IPS DF 6.9 (cell line): ENCODE data around the gene DBT.
A peak's percentile ranks its signal among the peaks of the same experiment; 100 is the strongest.
"Not testable (repeated sequence)": the region's sequence is repeated elsewhere in the genome, so short reads cannot be mapped to it uniquely, and the experiment has no call there.

Experiments
- DNase-seq: peaks from one replicate; pipeline ENCODE4 v3.0.0-alpha.2; 2013; ENCODE audit warnings: low read depth, low spot score
- H3K27ac ChIP-seq: one replicate; pipeline ENCODE4 v1.5.1; 2013; ENCODE audit warnings: low read length, control low read depth
- H3K27me3 ChIP-seq: 2 replicates; pipeline ENCODE4 v1.6.1; 2013; ENCODE audit warnings: mild to moderate bottlenecking, low read length; ENCODE audit not compliant: control insufficient read depth, insufficient read depth
- H3K36me3 ChIP-seq: 2 replicates; pipeline ENCODE4 v1.6.1; 2013; ENCODE audit warnings: low read length; ENCODE audit not compliant: control insufficient read depth, insufficient read depth
- H3K4me1 ChIP-seq: 2 replicates; pipeline ENCODE4 v1.6.1; 2013; ENCODE audit warnings: low read length; ENCODE audit not compliant: control insufficient read depth, insufficient read depth
- H3K4me3 ChIP-seq: 2 replicates; pipeline ENCODE4 v1.5.1; 2013; ENCODE audit warnings: mild to moderate bottlenecking, low read length
- H3K9me3 ChIP-seq: 2 replicates; pipeline ENCODE4 v1.6.1; 2013; ENCODE audit warnings: low read length, inconsistent platforms; ENCODE audit not compliant: control insufficient read depth, insufficient read depth
- WGBS: extraction: QIAGEN DNeasy Blood & Tissue Kit; methylation state at CpG from one replicate; pipeline ENCODE4 v1.1.7; 2013; ENCODE audit warnings: mixed read lengths, missing lambda C conversion rate; ENCODE audit not compliant: insufficient read length, insufficient coverage; 5-methylcytosine and 5-hydroxymethylcytosine counted together

Gene DBT

DNA sequence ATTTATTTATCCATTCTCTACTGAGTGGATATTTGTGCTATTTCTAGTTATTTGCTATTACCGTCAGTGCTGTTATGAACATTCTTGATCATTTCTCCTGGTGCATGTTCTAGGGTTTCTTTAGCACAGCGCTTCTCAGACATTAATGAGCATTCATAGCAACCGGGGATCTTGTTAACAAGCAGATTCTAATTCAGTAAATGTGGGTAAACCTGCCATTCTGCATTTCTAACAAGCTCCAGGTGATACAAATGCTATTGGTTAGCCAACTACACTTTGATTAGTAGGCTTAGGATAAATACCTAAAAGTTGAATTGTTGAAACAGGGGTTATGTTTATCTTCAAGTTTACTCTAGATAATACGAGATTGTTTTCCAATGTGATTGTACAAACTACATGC is 3.3 kb upstream of the DBT start:
- Histone ChIP-seq H3K27me3 (no peaks in the 10 kb centered on the region), H3K4me3 (no peak overlapping the region), H3K4me1 (no peaks in the 10 kb centered on the region), H3K36me3 (no peaks in the 10 kb centered on the region), H3K9me3 (no peaks in the 10 kb centered on the region), H3K27ac (no peak overlapping the region)
- WGBS = no CpG with 5 or more reads among the region's 4 CpGs
- no peak for DNase-seq

DNA sequence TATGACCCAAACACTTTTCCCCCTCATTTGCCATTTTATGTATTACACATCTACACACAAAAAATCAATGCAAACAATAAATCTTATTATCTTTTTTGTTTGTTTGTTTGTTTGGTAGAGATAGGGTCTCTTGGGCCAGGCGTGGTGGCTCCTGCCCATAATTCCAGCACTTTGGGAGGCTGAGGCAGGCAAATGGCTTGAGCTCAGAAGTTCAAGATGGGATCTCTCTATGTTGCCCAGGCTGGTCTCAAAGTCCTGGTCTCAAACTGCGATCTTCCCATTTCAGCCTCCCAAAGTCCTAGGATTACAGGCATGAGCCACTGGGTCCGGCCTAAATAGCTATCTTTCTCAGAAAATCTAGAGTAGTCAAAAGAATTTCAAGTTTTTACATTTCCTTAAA is 1.2 kb upstream of the DBT start:
- Histone ChIP-seq H3K36me3 (no peaks in the 10 kb centered on the region), H3K27ac (no peak overlapping the region), H3K27me3 (no peaks in the 10 kb centered on the region), H3K4me1 (no peaks in the 10 kb centered on the region), H3K4me3 (no peak overlapping the region), H3K9me3 (no peaks in the 10 kb centered on the region)
- DNase-seq = no peak
- WGBS = no CpG with 5 or more reads among the region's 3 CpGs

DNA sequence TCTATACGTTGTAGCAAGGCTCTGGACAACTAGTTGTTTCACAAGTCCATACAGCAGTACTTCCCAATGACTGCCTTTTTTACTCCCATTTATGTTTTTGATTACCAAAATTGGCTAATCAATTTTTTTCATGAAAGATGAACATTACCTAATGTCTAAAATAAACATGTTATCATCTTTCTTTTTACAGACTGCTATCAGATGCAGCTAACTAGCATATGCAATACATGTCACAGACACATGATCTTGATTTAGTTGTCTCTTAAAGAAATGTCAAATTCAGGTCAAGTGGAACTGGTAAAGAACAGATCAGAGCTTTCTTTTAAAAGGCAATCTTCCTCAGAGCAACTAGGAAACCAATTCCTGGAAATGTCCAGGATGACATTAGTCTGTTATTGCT is 630 bp upstream of the DBT start:
- WGBS = no CpG with 5 or more reads among the region's 1 CpG
- Histone ChIP-seq H3K9me3 (no peaks in the 10 kb centered on the region), H3K27me3 (no peaks in the 10 kb centered on the region), H3K4me3 (no peak overlapping the region), H3K36me3 (no peaks in the 10 kb centered on the region), H3K27ac (no peak overlapping the region), H3K4me1 (no peaks in the 10 kb centered on the region)
- DNase-seq = no peak

DNA sequence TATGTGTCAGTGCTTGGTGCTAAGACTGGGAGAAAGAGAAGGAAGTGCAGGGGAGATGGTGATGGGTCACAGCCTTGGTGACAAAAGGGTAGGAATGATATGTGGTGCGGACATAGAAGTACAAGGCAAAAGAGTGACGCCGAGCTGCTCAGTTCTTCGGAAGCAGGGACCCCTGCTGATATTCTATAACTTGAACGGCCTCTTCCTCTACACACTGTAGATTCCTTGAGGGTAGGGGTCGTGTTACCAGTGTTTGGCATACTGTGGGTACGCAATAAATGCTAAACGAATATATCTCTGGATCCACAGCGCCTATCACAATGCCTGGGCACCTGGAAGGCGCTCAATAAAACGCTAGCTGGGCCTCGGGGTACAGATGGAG is 488 bp downstream of the DBT start:
- no peak for DNase-seq
- Histone ChIP-seq H3K4me3 (peak overlapping the region; percentile 96), H3K27me3 (no peaks in the 10 kb centered on the region), H3K9me3 (no peaks in the 10 kb centered on the region), H3K27ac (no peak overlapping the region), H3K36me3 (no peaks in the 10 kb centered on the region), H3K4me1 (no peaks in the 10 kb centered on the region)
- no CpG with 5 or more reads among the region's 12 CpGs for WGBS

DNA sequence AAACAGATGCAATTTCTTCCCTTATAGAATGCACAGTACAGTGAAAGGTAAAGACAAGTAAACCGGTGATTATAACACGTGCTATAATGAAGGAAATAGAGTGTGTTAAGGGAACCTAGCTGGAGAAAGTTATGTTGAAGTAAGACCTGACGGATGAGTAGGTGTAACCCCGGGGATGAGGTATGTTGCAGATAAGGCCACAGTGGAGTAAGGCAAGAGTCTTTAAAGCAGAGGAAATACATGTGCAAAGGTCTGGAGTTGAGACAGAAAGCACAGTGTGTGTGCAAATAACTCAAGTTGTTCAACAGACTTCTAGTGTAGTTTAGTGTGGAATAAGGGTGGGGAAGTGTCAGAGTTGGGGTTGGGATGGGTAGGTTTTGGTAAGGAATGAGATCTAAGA is 2.9 kb downstream of the DBT start:
- H3K27ac ChIP-seq = no peak overlapping the region
- no CpG with 5 or more reads among the region's 4 CpGs for WGBS
- no peaks in the 10 kb centered on the region for H3K27me3 ChIP-seq
- no peak overlapping the region for H3K4me3 ChIP-seq
- DNase-seq = no peak
- no peaks in the 10 kb centered on the region for H3K9me3 ChIP-seq
- H3K4me1 ChIP-seq = no peaks in the 10 kb centered on the region
- H3K36me3 ChIP-seq = no peaks in the 10 kb centered on the region

DNA sequence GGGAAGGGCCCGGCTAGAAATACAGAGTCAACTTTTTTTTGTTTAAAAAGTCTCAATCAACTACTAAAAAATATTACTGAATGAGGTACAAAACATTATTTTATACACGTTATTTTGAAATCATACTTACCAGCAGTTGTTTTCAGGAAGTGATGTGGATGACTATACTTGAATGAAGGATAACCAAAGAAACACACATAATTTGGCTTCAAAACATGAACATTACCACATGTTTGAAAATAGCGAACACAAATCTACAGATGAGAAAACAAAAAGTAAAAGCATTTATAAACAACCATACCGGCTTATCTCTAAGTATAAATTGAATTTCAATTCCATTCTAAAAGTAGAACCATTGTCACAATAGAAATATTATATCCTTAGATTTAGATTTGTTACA is 9.0 kb downstream of the DBT start:
- H3K9me3 ChIP-seq = no peaks in the 10 kb centered on the region
- no CpG with 5 or more reads among the region's 4 CpGs for WGBS
- H3K27me3 ChIP-seq = no peaks in the 10 kb centered on the region
- no peaks in the 10 kb centered on the region for H3K4me1 ChIP-seq
- no peak overlapping the region for H3K4me3 ChIP-seq
- H3K36me3 ChIP-seq = no peaks in the 10 kb centered on the region
- DNase-seq = no peak
- H3K27ac ChIP-seq = no peak overlapping the region

DNA sequence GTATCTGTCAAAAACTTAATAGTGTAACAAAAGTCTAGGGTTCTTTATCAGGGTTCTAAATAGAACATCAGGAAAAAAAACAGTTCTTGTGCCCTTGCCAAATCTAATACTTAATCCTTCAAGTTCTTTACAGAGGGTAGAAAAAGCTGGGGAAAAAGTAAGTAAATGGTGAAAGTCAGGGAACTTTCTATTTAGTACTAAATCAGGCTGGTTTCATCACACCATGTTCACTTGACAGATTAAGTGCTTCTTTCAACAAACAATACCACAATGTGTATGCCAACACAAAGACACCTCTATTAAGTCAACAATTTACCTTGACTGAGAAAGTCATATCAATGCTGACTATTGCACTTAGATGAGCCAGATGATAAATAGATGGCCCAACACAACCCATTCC is 9.7 kb downstream of the DBT start:
- H3K9me3 ChIP-seq = no peaks in the 10 kb centered on the region
- no peak overlapping the region for H3K4me3 ChIP-seq
- no peaks in the 10 kb centered on the region for H3K4me1 ChIP-seq
- DNase-seq = no peak
- H3K36me3 ChIP-seq = no peaks in the 10 kb centered on the region
- no peaks in the 10 kb centered on the region for H3K27me3 ChIP-seq
- H3K27ac ChIP-seq = no peak overlapping the region

DNA sequence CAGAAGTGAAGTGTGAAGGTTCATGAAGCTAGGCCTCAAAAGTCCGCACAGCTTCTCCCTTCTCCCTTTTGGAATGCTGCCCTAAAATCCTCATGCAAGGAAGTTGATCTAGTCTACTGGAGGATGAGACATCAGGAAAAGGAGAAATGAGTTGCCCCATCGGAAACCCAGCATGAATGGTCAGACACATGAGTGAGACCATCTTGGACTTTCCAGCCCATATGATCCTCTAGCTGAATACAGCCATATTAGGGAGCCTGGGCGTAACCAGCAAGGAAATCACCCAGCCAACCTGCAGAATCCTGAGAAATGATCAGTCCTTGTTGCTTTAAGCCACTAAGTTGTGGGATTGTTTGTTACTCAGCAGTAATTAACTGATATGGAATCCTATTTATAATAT is 12.5 kb downstream of the DBT start:
- no peaks in the 10 kb centered on the region for H3K9me3 ChIP-seq
- no peaks in the 10 kb centered on the region for H3K4me1 ChIP-seq
- WGBS = no CpG with 5 or more reads among the region's 3 CpGs
- H3K27ac ChIP-seq = no peak overlapping the region
- H3K27me3 ChIP-seq = no peaks in the 10 kb centered on the region
- no peaks in the 10 kb centered on the region; the same call in 1 of the 2 replicates for H3K36me3 ChIP-seq
- no peak overlapping the region for H3K4me3 ChIP-seq
- DNase-seq = no peak

DNA sequence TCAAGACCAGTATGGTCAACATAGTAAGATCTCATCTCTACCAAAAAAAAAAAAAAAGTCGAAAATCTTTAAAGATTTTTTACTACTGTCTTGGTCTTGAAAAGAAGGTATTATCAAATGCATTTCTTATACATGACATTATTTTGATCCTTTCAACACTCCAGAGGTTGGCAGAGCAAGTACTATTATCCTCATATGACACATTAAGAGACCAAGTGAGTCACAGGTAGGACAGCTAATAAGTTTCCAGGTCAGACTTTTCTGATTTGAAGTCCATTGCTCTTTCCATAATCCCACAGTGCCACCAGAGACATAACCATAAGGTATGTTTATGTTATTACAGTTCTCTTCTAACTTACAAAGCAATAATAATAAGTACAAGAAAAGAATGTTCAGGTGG is 15.2 kb downstream of the DBT start:
- H3K27me3 ChIP-seq = no peaks in the 10 kb centered on the region
- peaks cover 2% of the 10 kb centered on the region; the same call in 1 of the 2 replicates for H3K36me3 ChIP-seq
- H3K27ac ChIP-seq = no peak overlapping the region
- H3K4me3 ChIP-seq = no peak overlapping the region
- H3K4me1 ChIP-seq = no peaks in the 10 kb centered on the region
- no peak for DNase-seq
- no peaks in the 10 kb centered on the region for H3K9me3 ChIP-seq
- WGBS = no CpG with 5 or more reads among the region's 1 CpG

DNA sequence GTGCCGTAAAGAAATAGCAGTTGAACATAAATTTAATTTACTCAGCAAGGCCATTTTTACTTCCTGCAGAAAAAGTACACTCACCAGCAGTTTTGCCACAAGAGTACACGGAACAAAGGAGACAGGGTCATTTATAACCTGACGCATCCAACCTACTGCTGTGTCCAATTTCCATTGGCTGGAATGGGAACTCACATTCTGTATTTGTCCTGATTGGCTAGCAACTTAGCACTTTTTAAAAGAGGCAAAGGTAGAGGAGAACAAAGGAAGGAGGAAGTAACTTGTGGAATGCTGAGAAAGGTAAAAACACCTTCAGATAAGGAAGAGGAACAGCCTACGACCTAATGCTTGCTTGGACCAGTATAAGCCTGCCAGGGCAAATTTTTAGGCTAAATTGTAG is 16.1 kb downstream of the DBT start:
- not testable (repeated sequence) for H3K9me3 ChIP-seq, H3K27ac ChIP-seq, H3K4me1 ChIP-seq, DNase-seq, H3K4me3 ChIP-seq, H3K27me3 ChIP-seq, H3K36me3 ChIP-seq
- no CpG with 5 or more reads among the region's 4 CpGs for WGBS

DNA sequence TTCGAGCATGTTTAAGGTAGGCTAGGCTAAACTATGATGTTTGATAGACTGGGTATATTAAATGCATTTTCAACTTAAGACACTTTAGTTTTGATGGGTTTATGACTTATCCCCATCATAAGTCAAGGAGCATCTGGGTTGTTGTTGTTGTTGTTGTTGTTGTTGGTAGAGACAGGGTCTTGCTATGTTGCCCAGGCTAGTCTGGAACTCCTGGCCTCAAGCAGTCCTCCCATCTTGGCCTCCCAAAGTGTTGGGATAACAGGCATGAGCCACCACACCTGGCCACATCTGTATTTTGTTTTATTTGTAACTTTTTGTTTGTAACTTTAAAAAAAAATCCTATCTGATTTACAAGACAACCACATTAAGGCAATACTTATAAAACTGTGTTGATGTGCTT is 17.5 kb downstream of the DBT start:
- Histone ChIP-seq H3K27ac (no peak overlapping the region), H3K4me3 (no peak overlapping the region), H3K9me3 (no peaks in the 10 kb centered on the region), H3K36me3 (peaks cover 2% of the 10 kb centered on the region; the same call in 1 of the 2 replicates), H3K4me1 (no peaks in the 10 kb centered on the region), H3K27me3 (no peaks in the 10 kb centered on the region)
- no CpG with 5 or more reads among the region's 1 CpG for WGBS
- no peak for DNase-seq
